Activated CD8-positive, alpha-beta memory T cell treated with anti-CD3 and anti-CD28 coated beads for 1 hour (primary cell): Measurements from ENCODE around the gene LDB1.

Experiments
- DNase-seq, 2 donors: peaks; one replicate each; pipeline ENCODE4 v3.0.0-alpha.2; 2020; ENCODE audit warnings: low read depth in 1 of 2; ENCODE audit errors: extremely low read depth in 1 of 2

LDB1 gene

GRCh38 chr10:102139281-102140110 is 19.3 kb upstream of the LDB1 start:
- DNase-seq: no peak

GRCh38 chr10:102135956-102136526 is 15.9 kb upstream of the LDB1 start:
- DNase-seq: no peak

GRCh38 chr10:102134416-102134815 is 14.2 kb upstream of the LDB1 start:
- DNase-seq: no peak

- peak in 1 of 2 donors; percentile 29 for DNase-seq
These were observed 13.4 kb upstream of the LDB1 start for GRCh38 chr10:102133373-102134195.

- DNase-seq: peak; percentile 91 to 94
These were observed 12.6 kb upstream of the LDB1 start, which contains the start of gene PPRC1 for GRCh38 chr10:102132563-102133372. Gene PPRC1, plus strand, starts transcription at chr10:102133040. Its CDS starts 29 bp downstream, at chr10:102133069.

- no peak for DNase-seq
These were observed 12.0 kb upstream of the LDB1 start for GRCh38 chr10:102132193-102132562.

GRCh38 chr10:102131286-102132170 is 11.4 kb upstream of the LDB1 start:
- no peak for DNase-seq

- no peak for DNase-seq
These were observed 3.1 kb upstream of the LDB1 start for GRCh38 chr10:102123223-102123622.

- DNase-seq: no peak
These were observed 2.3 kb upstream of the LDB1 start for GRCh38 chr10:102122450-102122849.

GRCh38 chr10:102121739-102122372 is 1.7 kb upstream of the LDB1 start:
- no peak for DNase-seq

GRCh38 chr10:102120991-102121738 is 997 bp upstream of the LDB1 start:
- no peak for DNase-seq

- no peak for DNase-seq
These were observed 589 bp downstream of the LDB1 start for GRCh38 chr10:102119417-102120141.

GRCh38 chr10:102118867-102119266 is 1.3 kb downstream of the LDB1 start:
- no peak for DNase-seq

- no peak for DNase-seq
These were observed 2.6 kb downstream of the LDB1 start for GRCh38 chr10:102117391-102118159.

GRCh38 chr10:102116656-102117055 is 3.5 kb downstream of the LDB1 start:
- no peak for DNase-seq

- DNase-seq: no peak
These were observed 4.4 kb downstream of the LDB1 start for GRCh38 chr10:102115775-102116174.
